Measurements from ENCODE around the gene COL4A5. TPM values are rescaled to one million over a fixed set of nuclear protein-coding genes. Genes with fewer than 3 reads are reported as not detected.

The COL4A5 gene
- total RNA-seq, 2 experiments from 2014 or later: not detected

Other genes with a start within 250 kb of the COL4A5 start
- gene COL4A6, start 1.4 kb upstream of the COL4A5 start, total RNA-seq: not detected